HG03280 (cell line): Measurements from ENCODE around the gene SDSL.

Experiments used
- ATAC-seq: cut with Tn5 transposase; IDR thresholded peaks from one replicate; pipeline ENCODE4 v1.9.1; 2021; ENCODE audit warnings: mild to moderate bottlenecking, moderate library complexity; ENCODE audit not compliant: unreplicated experiment

SDSL gene, protein sequence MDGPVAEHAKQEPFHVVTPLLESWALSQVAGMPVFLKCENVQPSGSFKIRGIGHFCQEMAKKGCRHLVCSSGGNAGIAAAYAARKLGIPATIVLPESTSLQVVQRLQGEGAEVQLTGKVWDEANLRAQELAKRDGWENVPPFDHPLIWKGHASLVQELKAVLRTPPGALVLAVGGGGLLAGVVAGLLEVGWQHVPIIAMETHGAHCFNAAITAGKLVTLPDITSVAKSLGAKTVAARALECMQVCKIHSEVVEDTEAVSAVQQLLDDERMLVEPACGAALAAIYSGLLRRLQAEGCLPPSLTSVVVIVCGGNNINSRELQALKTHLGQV

DNA sequence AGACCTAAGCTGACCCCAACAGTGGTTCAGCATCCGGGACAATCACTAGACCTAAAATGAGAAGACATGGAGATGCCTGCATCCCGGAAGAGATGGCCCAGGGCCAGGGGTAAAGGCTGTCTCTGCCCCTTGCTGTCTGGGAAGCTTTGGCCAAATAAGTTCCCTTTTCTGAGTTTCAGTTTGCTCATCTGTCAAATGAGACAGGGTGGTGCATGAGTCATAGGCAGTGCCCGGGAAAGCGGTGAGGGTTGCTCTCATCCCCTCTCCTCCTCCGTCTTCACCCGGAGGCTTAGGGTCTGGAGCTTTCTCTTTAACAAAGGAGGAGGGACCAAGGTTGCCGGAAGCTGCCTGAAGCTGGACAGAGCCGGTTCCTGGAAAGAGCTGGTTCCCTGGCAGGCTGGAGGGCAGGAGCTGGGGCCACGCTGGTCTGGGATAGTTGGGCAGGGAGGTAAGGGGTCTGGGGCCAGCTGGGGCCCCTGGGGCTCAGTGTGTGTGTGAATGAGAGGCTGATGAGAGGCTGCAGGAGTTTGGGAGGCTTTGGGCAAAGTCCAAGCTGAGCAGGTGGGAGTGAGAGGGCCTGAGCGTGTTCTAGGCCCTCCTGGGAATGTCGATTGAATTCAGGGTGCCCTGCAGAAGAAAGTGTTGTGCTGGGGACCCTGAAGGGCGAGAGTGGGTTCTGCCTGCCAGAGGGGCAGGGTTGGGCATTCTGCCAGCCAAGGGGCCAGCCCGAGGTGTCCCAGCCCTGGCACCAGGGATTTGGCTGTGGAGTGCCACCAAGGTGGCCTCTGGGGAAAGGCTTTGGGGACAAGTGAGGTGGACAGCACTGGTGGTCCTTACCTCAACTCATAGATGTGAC lies at the start of gene SDSL:
Gene SDSL, plus strand, starts transcription at position 351 of the 856 bp plus-strand sequence. CDS start 5,603 bp downstream, outside the sequence.
- ATAC-seq: peak; percentile 75

DNA sequence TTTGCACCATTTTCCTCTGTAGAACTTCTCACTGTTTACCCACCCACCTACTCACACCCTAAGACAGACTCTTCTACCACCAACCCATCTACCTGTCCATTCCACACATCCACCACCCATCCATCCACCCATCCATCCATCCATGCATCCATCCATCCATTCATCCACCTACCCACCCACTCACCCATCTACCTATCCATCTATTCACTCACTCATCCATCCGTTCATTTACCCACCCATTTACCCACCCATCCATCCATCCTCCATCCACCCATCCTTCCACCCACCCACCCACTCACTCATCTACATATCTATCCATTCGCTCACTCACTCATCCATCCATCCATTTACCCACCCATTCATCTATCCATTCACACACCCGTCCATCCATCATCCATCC lies 48.7 kb upstream of the SDSL start:
- no peak for ATAC-seq

DNA sequence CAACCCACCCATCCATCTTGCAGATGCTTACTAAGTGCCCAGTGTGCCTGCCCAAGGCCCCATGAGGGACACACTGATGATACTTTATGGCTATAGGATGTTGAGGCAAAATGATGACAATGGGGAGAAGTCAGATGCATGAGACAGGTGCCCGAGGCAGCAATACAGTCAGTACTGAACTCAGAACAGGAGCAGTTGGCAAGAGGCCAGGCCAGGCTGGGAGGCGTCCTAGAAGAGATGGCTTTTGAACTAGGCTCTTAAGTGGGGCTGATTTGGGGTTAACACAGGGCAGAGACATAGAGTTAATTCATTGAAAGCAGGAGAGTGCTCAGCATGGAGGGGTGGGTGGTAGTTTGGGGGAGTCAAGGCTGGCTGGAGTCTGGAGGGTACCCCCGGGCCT lies 48.2 kb upstream of the SDSL start:
- ATAC-seq: no peak

DNA sequence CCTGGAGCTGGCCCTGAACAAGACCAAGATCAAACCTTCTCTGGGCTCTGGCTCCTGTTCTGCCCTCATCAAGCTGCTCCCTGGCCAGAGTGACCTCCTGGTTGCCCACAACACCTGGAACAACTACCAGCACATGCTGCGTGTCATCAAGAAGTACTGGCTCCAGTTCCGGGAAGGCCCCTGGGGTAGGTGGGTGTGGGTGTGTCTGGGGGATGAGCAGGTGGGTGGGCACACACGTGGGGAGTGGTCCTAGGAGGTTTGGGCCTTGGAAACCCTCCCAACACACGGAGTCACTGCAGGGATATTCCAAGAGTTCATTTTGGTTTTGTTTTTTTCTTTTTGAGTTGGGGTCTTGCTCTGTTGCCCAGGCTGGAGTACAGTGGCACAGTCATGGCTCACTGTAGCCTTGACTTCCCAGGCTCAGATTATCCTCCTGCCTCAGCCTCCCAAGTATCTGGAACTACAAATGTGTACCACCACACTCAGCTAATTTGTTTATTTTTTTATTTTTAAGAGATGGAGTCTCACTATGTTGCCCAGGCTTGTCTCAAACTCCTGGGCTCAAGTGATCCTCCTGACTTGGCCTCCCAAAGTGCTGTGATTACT lies 47.3 kb upstream of the SDSL start:
- no peak for ATAC-seq

DNA sequence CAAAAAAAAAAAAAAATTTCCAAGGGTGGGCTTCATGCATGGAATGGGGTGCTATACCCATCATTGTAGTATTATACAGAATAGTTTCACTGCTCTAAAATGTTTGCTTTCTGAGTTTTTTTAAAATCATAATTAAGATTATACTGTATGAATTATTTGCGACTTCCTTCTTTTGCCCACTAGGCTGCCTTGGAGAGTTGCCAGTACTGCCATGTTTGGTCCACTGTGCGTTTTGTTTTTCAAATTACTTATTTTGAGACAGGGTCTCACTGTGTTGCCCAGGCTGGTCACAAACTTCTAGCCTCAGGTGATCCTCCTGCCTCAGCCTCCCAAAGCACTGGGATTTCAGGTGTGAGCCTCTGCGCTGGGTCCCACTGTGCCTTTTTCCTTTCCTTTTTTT lies 43.9 kb upstream of the SDSL start:
- ATAC-seq: no peak

DNA sequence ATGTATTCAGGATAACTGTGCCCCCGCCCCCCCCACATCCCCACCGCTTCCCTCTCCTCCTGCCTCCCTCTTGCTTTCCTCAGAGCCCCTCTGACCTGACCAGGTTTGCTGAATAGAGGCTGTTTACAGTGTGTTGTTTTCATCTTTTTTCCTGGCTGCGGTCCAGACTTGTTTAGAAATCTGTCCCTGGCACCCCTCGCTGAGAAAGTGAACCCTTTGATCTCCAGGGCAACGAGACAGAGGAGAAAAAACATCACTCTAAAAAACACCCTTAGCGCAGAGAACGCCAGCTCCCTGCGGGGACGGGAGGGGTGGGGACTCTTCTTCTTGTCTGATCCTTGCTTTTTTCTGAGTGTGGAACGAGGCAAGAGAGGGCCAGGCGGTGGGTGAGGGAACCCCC lies 41.0 kb upstream of the SDSL start:
- ATAC-seq: no peak

DNA sequence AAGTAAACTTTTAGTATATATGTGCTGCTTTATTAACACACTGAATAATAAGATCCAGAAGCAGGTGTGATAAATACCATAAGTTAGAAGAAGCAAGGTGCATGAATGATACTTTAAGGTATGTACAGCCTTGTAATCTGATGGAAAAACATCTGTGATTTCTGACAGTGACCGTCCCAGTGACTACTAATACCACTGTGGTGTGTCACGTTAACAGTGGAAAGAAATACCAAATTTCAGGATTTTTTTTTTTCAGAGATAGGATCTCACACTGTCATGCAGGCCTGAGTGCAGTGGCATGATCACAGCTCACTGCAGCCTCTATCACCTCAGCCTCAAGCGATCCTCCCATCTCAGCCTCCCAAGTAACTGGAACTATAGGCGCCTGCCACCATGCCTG lies 40.0 kb upstream of the SDSL start:
- ATAC-seq: no peak

DNA sequence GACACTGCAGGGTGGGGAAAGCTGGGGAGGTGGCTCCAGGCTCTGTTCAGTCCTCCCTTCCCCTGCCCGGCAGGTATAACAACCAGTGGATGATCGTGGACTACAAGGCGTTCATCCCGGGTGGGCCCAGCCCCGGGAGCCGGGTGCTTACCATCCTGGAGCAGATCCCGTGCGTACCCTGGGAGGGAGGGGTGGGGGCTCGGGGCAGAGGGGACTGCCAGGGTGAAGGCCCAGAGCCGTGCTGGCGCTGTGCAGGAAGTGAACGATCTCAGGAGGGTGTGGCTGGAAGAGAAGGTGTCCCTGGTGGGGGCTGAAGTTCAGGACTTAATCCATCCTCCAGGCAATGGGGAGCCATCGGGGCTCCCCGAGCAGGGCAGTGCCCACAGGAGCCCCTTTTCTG lies 37.4 kb upstream of the SDSL start:
- no peak for ATAC-seq

DNA sequence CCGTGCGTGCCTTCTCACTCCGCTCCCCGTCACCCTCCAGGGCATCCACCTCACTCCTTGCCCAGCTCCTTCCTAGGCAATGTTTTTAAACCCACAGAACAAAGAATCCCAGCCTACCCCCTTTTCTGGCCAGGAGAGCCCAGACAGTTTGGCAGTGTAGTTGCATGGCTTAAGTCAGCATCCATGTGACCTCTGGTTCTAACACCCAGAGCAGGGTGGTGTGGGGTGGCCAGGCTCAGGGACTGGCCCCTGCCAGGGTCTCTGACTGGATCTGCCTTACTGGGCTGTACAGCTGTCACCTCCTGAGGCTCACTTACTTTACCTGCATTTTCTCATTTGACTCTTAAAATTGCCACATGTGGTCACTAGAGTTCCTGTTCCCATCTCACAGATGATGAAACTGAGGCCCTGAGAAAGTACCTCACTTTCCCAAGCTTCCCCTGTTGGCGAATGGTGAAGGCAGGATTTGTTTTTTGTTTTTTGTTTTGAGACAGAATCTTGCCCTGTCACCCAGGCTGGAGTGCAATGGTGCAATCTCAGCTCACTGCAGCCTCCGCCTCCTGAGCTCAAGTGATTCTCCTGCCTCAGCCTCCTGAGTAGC lies 36.8 kb upstream of the SDSL start:
- no peak for ATAC-seq

DNA sequence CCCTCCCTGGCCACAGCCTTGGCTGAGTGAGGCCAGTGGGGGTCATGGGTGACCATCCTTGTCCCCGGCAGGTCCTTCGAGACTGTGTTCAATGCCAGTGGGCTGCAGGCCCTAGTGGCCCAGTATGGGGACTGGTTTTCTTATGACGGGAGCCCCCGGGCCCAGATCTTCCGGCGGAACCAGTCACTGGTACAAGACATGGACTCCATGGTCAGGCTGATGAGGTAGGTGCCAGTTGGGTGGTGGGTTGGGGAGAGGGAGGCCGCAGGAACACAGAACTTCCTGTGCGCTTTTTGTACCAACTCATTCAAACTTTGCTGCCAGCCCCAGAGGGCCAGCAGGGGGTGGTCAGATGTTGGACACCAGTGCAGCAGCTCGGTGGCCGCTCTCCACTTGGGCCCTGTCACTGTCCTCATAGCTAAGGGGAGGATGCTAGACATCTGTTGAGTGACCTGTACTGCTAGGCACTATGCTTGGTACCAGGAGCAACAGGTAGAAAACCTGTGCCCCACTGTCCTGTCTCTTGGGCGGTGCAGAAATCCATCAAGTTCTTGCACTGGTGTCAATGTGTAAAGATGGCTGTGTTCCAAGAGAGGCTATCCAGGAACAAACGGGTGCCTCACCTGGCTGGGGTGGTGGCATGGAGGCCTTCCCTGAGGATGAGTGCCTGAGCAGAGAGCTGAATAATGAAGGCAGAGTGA lies 35.2 kb upstream of the SDSL start:
- no peak for ATAC-seq

DNA sequence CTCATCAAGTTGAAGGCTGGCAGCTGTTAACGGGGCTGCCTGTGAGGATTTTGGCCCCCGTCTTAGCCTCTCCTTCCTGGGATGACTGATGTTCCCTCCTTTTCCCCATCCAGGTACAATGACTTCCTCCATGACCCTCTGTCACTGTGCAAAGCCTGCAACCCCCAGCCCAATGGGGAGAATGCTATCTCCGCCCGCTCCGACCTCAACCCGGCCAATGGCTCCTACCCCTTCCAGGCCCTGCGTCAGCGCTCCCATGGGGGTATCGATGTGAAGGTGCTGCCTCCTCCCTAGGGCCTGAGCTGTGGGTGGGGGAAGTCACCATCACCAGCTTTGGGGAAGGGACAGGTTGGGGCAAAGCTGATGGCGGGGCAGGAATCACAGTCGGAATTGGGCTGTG lies 34.5 kb upstream of the SDSL start:
- no peak for ATAC-seq

DNA sequence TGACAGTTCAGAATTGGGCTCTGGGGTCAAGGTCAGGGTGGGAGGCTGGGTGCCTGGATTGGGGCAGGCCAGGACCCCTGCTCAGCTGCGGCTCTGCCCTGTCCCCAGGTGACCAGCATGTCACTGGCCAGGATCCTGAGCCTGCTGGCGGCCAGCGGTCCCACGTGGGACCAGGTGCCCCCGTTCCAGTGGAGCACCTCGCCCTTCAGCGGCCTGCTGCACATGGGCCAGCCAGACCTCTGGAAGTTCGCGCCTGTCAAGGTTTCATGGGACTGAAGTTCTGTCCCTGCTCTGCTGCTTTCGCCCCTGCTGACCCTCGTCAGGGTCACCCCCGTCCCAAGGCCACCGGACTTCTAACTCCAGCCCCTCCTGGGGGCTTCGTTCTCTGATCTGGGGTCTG lies 33.8 kb upstream of the SDSL start:
- no peak for ATAC-seq

DNA sequence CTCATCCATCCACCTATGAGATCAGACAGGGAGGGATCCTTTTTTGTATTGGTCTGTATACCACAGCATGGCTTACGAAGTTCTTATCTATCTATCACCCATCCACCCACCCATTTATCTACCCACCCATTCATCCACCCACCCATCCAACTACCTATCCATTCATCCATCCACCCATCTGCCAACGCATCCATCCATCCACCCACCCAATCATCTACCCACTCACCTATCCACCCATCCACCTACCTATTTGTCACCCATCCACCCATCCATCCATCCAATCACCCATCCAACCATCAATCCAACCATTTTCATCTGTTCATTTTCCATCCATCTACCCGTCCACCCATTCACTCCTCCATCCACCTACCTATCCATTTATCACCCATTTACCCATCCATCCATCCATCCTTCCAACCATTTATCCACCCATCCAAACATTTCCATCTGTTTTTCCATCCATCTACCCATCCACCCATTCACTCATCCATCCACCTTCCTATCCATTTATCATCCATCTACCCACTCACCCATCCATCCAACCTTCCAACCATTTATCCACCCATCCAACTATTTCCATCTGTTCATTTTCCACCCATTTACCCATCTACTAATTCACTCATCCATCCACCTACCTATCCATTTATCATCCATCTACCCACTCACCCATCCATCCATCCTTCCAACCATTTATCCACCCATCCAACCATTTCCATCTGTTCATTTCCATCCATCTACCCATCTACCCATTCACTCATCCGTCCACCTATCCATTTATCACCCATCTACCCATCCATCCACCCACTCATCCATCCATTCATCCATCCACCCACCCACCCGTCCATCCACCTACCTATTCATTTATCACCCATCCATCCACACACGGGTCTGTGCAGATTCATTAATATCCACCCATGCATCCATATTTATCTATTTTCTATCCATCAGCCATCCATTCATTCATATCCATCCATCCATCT lies 31.8 kb upstream of the SDSL start:
- no peak for ATAC-seq

DNA sequence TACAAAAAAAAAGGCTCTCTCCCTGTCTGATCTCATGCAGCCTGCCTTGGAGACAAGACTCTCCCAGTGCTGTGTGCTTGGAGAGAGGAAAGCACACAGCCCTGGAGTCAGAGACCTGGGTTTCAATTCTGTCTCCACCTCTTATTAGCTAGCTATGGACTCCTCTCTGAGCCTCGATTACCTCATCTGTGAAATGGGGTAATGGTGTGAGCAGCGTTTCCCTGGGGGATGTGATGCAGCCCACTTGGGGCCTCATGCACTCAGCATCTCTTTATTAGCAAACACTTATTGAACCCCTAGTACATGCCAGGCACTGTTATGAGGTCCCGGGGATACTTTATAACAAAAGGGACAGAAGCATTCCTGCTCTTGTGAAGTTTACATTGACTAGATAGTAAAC lies 31.0 kb upstream of the SDSL start:
- no peak for ATAC-seq

DNA sequence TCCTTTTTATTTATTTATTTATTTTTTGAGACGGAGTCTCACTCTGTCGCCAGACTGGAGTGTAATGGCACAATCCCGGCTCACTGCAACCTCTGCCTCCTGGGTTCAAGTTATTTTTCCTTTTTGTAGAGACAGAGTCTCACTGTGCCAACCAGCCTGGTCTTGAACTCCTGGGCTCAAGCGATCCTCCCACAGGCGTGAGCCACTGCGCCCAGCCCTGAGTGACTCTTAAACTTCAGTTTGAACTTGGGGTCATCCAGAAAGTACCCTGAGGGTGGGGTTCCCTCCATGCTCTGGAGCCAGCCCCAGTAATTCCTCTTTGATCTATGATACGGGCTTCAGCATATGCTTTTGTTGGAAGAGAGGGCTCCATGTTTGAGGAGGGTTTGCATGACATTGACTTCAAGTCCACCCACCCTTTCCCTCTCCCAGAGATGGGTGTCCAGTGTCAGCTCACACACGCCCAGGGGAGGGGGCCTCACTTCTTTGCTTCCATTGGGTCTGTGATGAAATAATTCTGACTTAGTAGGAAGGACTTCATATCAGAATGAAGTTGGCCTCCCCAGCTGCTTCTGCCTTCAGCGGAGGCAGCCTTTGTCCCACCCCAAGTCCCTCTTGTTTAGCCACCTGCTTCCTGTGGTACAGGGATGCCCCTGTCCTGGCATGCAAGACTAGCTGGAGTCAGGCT lies 30.4 kb upstream of the SDSL start:
- no peak for ATAC-seq

DNA sequence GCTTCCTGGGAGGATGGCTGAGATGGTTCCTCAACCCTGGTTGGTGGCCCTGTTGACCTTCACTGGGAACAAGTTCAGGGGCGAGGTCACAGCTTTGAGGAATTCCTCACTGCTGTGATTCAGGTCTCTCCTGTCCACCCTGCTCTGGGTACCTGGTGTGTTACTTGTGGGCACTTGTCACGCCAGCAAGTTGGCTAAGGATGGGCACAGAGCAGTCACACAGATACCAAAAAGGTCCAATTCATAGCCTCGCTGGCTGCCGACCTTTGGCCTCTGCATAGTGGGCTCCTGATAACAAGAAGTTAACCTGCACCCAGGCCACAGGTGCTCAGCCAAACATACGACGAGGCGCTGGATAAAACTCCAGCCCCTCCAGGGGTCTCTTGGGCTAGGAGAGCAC lies 29.7 kb upstream of the SDSL start:
- ATAC-seq: no peak

DNA sequence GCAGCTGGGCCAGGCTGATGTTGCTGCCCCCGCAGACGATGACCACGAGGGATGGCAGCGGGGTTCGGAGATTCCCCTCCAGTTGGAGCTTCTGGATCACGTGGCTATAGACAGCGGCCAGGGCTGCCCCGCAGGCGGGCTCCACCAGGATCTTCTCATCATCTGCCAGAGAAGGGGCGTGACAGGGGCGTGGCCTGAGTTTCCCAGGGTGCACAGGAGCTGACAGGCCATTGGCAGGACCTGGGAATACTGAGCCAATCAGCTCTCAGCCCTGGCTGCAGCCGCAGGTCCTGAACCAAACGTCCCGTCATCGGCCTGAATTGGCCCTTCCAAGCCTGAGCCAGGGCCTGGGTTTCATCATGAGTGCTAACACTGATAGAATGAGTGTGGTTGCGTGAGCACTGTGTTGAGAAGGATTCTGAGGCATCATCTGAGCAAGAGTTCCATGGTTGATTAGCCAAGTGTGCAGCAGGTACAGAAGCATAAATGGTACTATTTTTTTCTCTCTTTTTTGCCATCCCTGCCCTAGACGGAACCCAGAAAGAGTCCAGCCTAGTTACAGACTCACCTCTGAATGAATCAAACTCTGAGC lies 29.1 kb upstream of the SDSL start:
- ATAC-seq: no peak

DNA sequence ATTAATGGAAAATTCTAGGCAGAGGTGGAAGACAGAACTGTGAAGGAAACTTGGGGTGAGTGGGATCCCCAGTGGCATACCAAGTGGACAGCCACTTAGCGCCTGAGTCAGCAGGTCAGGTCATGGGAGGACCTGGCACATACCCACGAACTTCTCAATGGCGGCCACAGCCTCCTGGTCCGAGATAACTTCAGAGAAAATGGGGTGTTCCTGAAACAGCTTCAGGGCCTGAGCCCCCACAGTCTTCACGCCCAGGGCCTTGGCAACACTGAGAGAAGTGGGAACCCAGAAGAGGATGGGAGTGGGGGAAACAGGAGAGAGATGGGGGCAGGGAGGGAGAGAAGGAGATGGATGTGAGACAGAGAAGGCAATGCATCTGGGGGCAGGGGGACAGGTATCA lies 28.4 kb upstream of the SDSL start:
- no peak for ATAC-seq

DNA sequence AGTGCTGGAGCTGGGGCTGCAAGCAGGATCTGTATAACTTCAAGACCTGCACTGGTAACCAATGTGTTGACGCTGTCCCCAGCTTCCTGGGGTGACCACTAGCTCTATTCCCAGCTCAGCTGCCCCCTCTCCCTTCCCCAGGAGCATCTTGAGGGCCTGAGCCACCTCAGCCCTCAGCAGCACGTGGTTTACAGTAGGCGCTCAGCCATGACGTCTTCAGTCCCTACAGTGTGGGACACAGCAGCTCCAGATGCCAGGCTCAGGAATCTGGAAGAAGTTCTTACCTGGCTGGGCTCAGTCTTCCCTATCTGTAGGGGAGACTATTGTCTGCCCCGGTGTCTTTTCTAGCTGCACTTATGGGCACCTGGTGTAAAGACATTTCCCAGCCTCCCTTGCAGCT lies 27.1 kb upstream of the SDSL start:
- ATAC-seq: no peak
